H9 (cell line): ENCODE measurements around the gene GCNT2. TPM values are rescaled to one million over a fixed set of nuclear protein-coding genes. Genes with fewer than 3 reads are reported as not detected.

Experiments used
- DNase-seq: peaks from one replicate; pipeline ENCODE4 v3.0.0-alpha.2; 2017
- H2AFZ ChIP-seq: one replicate; pipeline ENCODE4 v1.6.1; 2013; ENCODE audit warnings: mild to moderate bottlenecking, low read length, control low read depth, moderate library complexity
- H2AK5ac ChIP-seq: 2 replicates; pipeline ENCODE4 v1.6.1; 2013; ENCODE audit warnings: low read length, control low read depth, mixed read lengths; ENCODE audit not compliant: insufficient read length
- H2BK120ac ChIP-seq: one replicate; pipeline ENCODE4 v1.6.1; 2013; ENCODE audit warnings: low read depth, mild to moderate bottlenecking, low read length, control low read depth, inconsistent platforms; ENCODE audit not compliant: poor library complexity, severe bottlenecking
- H2BK12ac ChIP-seq: 2 replicates; pipeline ENCODE4 v1.6.1; 2013; ENCODE audit warnings: low read length, control low read depth, mixed read lengths, low read depth; ENCODE audit not compliant: insufficient read length
- H2BK15ac ChIP-seq: 2 replicates; pipeline ENCODE4 v1.6.1; 2013; ENCODE audit warnings: low read depth, low read length, control low read depth
- H2BK20ac ChIP-seq: one replicate; pipeline ENCODE4 v1.6.1; 2013; ENCODE audit warnings: low read depth, mild to moderate bottlenecking, low read length, control low read depth, inconsistent platforms; ENCODE audit not compliant: poor library complexity, severe bottlenecking
- H2BK5ac ChIP-seq: 2 replicates; pipeline ENCODE4 v1.6.1; 2013; ENCODE audit warnings: low read length, control low read depth, mixed read lengths; ENCODE audit not compliant: insufficient read length
- H3K14ac ChIP-seq: 2 replicates; pipeline ENCODE4 v1.6.1; 2013; ENCODE audit warnings: low read length, control low read depth; ENCODE audit not compliant: insufficient read depth
- H3K18ac ChIP-seq: 2 replicates; pipeline ENCODE4 v1.6.1; 2013; ENCODE audit warnings: low read depth, mild to moderate bottlenecking, mixed read lengths, low read length, control low read depth; ENCODE audit not compliant: insufficient read length
- H3K23ac ChIP-seq: 2 replicates; pipeline ENCODE4 v1.6.1; 2013; ENCODE audit warnings: low read length, control low read depth, mixed read lengths, low read depth; ENCODE audit not compliant: insufficient read length
- H3K23me2 ChIP-seq: 2 replicates; pipeline ENCODE4 v1.6.1; 2013; ENCODE audit warnings: low read depth, mild to moderate bottlenecking, mixed read lengths, low read length, control low read depth; ENCODE audit not compliant: insufficient read length, poor library complexity, severe bottlenecking
- H3K27ac ChIP-seq: 2 replicates; pipeline ENCODE4 v1.5.1; 2013; ENCODE audit warnings: low read length, control low read depth, mixed read lengths, low read depth; ENCODE audit not compliant: insufficient read length
- H3K27me3 ChIP-seq: 2 replicates; pipeline ENCODE4 v1.6.1; 2013; ENCODE audit warnings: low read length, control low read depth, inconsistent platforms; ENCODE audit not compliant: insufficient read depth
- H3K4ac ChIP-seq: 2 replicates; pipeline ENCODE4 v1.6.1; 2013; ENCODE audit warnings: low read depth, mild to moderate bottlenecking, control low read depth, inconsistent platforms, low read length, moderate library complexity
- H3K4me1 ChIP-seq: 2 replicates; pipeline ENCODE4 v1.6.1; 2013; ENCODE audit warnings: low read length, control low read depth, inconsistent platforms; ENCODE audit not compliant: insufficient read depth
- H3K4me2 ChIP-seq: 2 replicates; pipeline ENCODE4 v1.6.1; 2013; ENCODE audit warnings: low read length, control low read depth, mixed read lengths; ENCODE audit not compliant: insufficient read length, insufficient read depth
- H3K56ac ChIP-seq: 2 replicates; pipeline ENCODE4 v1.6.1; 2013; ENCODE audit warnings: low read depth, mild to moderate bottlenecking, mixed read lengths, low read length, control low read depth; ENCODE audit not compliant: insufficient read length
- H3K79me1 ChIP-seq: 2 replicates; pipeline ENCODE4 v1.6.1; 2013; ENCODE audit warnings: low read depth, mild to moderate bottlenecking, moderate library complexity, low read length, control low read depth, inconsistent platforms; ENCODE audit not compliant: insufficient read depth, poor library complexity, severe bottlenecking
- H3K79me2 ChIP-seq: 2 replicates; pipeline ENCODE4 v1.6.1; 2013; ENCODE audit warnings: low read length, control low read depth, inconsistent platforms; ENCODE audit not compliant: insufficient read depth
- H3K9ac ChIP-seq: 2 replicates; pipeline ENCODE4 v1.6.1; 2013; ENCODE audit warnings: low read length, control low read depth, mixed read lengths; ENCODE audit not compliant: insufficient read length; ENCODE audit errors: extremely low read depth
- H3K9me3 ChIP-seq: one replicate; pipeline ENCODE4 v1.6.1; 2013; ENCODE audit warnings: low read depth, low read length, inconsistent platforms; ENCODE audit not compliant: control insufficient read depth
- H3T11ph ChIP-seq: one replicate; pipeline ENCODE4 v1.6.1; 2013; ENCODE audit warnings: mild to moderate bottlenecking, low read length, control low read depth, inconsistent platforms
- H4K20me1 ChIP-seq: one replicate; pipeline ENCODE4 v1.6.1; 2013; ENCODE audit not compliant: control insufficient read depth, insufficient read length, insufficient read depth
- H4K5ac ChIP-seq: 2 replicates; pipeline ENCODE4 v1.6.1; 2013; ENCODE audit warnings: low read depth, mild to moderate bottlenecking, mixed read lengths, low read length, control low read depth; ENCODE audit not compliant: insufficient read length
- H4K8ac ChIP-seq: replicated peaks from 2 replicates; pipeline ENCODE4 v1.6.1; 2013; ENCODE audit warnings: low read length, control low read depth, mixed read lengths, low read depth; ENCODE audit not compliant: insufficient read length
- H4K91ac ChIP-seq: 2 replicates; pipeline ENCODE4 v1.6.1; 2013; ENCODE audit warnings: low read depth, mild to moderate bottlenecking, moderate library complexity, mixed read lengths, low read length, control low read depth; ENCODE audit not compliant: insufficient read length
- H3K27ac Mint-ChIP-seq, 3 experiments: 2 replicates in 2 of 3; 3 replicates in 1 of 3; pipeline ENCODE4 v1.8.0; 2020 to 2021; ENCODE audit warnings: mixed read lengths in 3 of 3, mild to moderate bottlenecking in 1 of 3, moderate library complexity in 1 of 3
- H3K27me3 Mint-ChIP-seq: 2 replicates; pipeline ENCODE4 v1.8.0; 2021; ENCODE audit warnings: low read depth, mild to moderate bottlenecking, moderate library complexity, mixed read lengths
- H3K36me3 Mint-ChIP-seq, 3 experiments: 2 replicates in 2 of 3; 3 replicates in 1 of 3; pipeline ENCODE4 v1.8.0; 2020 to 2021; ENCODE audit warnings: low read depth in 3 of 3, mixed read lengths in 3 of 3; ENCODE audit not compliant: insufficient read depth in 1 of 3
- H3K4me1 Mint-ChIP-seq, 2 experiments: 2 replicates each; pipeline ENCODE4 v1.8.0; 2020; ENCODE audit warnings: mixed read lengths in 2 of 2
- H3K4me3 Mint-ChIP-seq, 2 experiments: 2 replicates in 1 of 2; 3 replicates in 1 of 2; pipeline ENCODE4 v1.8.0; 2020 to 2021; ENCODE audit warnings: mild to moderate bottlenecking in 2 of 2, mixed read lengths in 2 of 2, moderate library complexity in 1 of 2
- H3K9me3 Mint-ChIP-seq, 2 experiments: 2 replicates in 1 of 2; 3 replicates in 1 of 2; pipeline ENCODE4 v1.8.0; 2020; ENCODE audit warnings: mild to moderate bottlenecking in 2 of 2, mixed read lengths in 2 of 2, moderate library complexity in 1 of 2
- WGBS: extraction: QIAGEN DNeasy Blood & Tissue Kit; methylation state at CpG from one replicate; pipeline ENCODE4 v1.1.7; 2013; ENCODE audit warnings: missing lambda C conversion rate, low lambda C conversion rate, mixed read lengths; ENCODE audit not compliant: insufficient read length; ENCODE audit errors: extremely low coverage; 5-methylcytosine and 5-hydroxymethylcytosine counted together
- total RNA-seq: library from RNA; stranded (reverse); gene quantifications from 2 replicates; pipeline ENCODE4 v1.2.1, GENCODE V29; 2021
- TF ChIP-seq, protein P1 (sequence below): fragments of 200-600 bp; sonication (generic); conservative IDR thresholded peaks from 3 replicates; pipeline ENCODE4 v1.8.0; 2021; ENCODE audit warnings: antibody characterized with exemption, mild to moderate bottlenecking

GCNT2 gene
- total RNA-seq, 1 experiment from 2014 or later: 41.7 TPM

- Histone ChIP-seq H3K18ac (no peak overlapping the region), H2BK120ac (no peak overlapping the region), H3K9me3 (no peaks in the 10 kb centered on the region), H2BK12ac (no peak overlapping the region), H3K79me2 (no peaks in the 10 kb centered on the region), H3K4me1 (no peaks in the 10 kb centered on the region), H3K23ac (no peak overlapping the region), H3K9ac (no peak overlapping the region), H4K91ac (no peak overlapping the region), H3K4ac (no peak overlapping the region), H3K79me1 (no peaks in the 10 kb centered on the region), H4K5ac (no peak overlapping the region), H3K56ac (no peak overlapping the region), H2BK5ac (no peak overlapping the region), H3K14ac (no peak overlapping the region), H4K8ac (no peak overlapping the region), H2BK20ac (no peak overlapping the region), H2BK15ac (no peak overlapping the region), H3K4me2 (no peak overlapping the region), H3K27me3 (no peaks in the 10 kb centered on the region), H3K27ac (no peak overlapping the region), H4K20me1 (no peaks in the 10 kb centered on the region), H3T11ph (no peak overlapping the region), H2AK5ac (no peak overlapping the region), H3K23me2 (no peaks in the 10 kb centered on the region), H2AFZ (no peak overlapping the region)
- no peaks in the 10 kb centered on the region for H3K27me3 Mint-ChIP-seq
- peaks cover 7 to 9% of the 10 kb centered on the region in 2 experiments for H3K4me1 Mint-ChIP-seq
- DNase-seq: no peak
- H3K36me3 Mint-ChIP-seq: peaks cover 0 to 3% (median 0%) of the 10 kb centered on the region in 3 experiments; a peak in 1 of 7 replicates
- WGBS: no CpG with 5 or more reads among the region's 1 CpG
- no peak overlapping the region; a peak in 1 of 7 replicates for H3K27ac Mint-ChIP-seq
- no peak overlapping the region for H3K4me3 Mint-ChIP-seq
- peaks cover 1 to 2% of the 10 kb centered on the region in 2 experiments; a peak in 2 of 5 replicates for H3K9me3 Mint-ChIP-seq
- TF ChIP-seq, protein P1, sequence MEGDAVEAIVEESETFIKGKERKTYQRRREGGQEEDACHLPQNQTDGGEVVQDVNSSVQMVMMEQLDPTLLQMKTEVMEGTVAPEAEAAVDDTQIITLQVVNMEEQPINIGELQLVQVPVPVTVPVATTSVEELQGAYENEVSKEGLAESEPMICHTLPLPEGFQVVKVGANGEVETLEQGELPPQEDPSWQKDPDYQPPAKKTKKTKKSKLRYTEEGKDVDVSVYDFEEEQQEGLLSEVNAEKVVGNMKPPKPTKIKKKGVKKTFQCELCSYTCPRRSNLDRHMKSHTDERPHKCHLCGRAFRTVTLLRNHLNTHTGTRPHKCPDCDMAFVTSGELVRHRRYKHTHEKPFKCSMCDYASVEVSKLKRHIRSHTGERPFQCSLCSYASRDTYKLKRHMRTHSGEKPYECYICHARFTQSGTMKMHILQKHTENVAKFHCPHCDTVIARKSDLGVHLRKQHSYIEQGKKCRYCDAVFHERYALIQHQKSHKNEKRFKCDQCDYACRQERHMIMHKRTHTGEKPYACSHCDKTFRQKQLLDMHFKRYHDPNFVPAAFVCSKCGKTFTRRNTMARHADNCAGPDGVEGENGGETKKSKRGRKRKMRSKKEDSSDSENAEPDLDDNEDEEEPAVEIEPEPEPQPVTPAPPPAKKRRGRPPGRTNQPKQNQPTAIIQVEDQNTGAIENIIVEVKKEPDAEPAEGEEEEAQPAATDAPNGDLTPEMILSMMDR: no peak
Measured at GRCh38 chr6:10644225-10644624, 123.1 kb downstream of the GCNT2 start.
